Transverse colon (tissue), 4 donors: ENCODE data around the gene AK9.

Source experiments
- CTCF ChIP-seq, 5 experiments: fragments of 200-600 bp in 3 of 5; fragments of 450-650 bp in 2 of 5; sonication (generic) in 3 of 5; IDR thresholded peaks; 1 replicate in 2 of 5; 2 replicates in 3 of 5; pipeline ENCODE4 v1.5.1; 2016 to 2017; ENCODE audit warnings: antibody characterized with exemption in 5 of 5, inconsistent platforms in 3 of 5, mild to moderate bottlenecking in 2 of 5, moderate library complexity in 1 of 5
- POLR2A ChIP-seq: fragments of 450-650 bp; IDR thresholded peaks from one replicate; pipeline ENCODE4 v1.6.1; 2016; ENCODE audit warnings: antibody characterized with exemption, mild to moderate bottlenecking, moderate library complexity
- POLR2AphosphoS5 ChIP-seq, 3 donors: sonication (generic); formaldehyde crosslinking; IDR thresholded peaks; one replicate each; pipeline ENCODE4 v1.6.1; 2016; ENCODE audit warnings: antibody characterized with exemption in 3 of 3

- no peak for TF ChIP-seq CTCF (IDR thresholded peaks at IDR 0.05)
- no peak for TF ChIP-seq POLR2AphosphoS5 (IDR thresholded peaks at IDR 0.05)
- no peak for TF ChIP-seq POLR2A
Observed at GRCh38 chr6:109713097-109713496, 22.1 kb upstream of the AK9 start.
